HepG2 (cell line): ENCODE data around the gene ULK4. TPM values are rescaled to one million over a fixed set of nuclear protein-coding genes. Genes with fewer than 3 reads are reported as not detected.

Experiments
- ATAC-seq: fragments of 200-7000 bp; cut with Tn5 transposase; 3 replicates; pipeline ENCODE4 v1.9.1; 2020; ENCODE audit warnings: mild to moderate bottlenecking, moderate library complexity
- BruUV-seq: library from RNA; stranded (reverse); fragments of 400-500 nt; replicated peaks from 2 replicates; lab custom pipeline; 2021; lab: Mats Ljungman, UMichigan
- CTCF ChIA-PET: fragments of 300-600 bp; formaldehyde crosslinking; extraction: SDS; loops from one replicate; lab custom pipeline; 2021; ENCODE audit warnings: low total read pairs, inconsistent platforms, low intra/inter-chr PET ratio; lab: Yijun Ruan, JAX
- POLR2A ChIA-PET: fragments of 350-600 bp; sonication (Branson Sonifier 250); formaldehyde crosslinking; loops from one replicate; lab custom pipeline; 2020; ENCODE audit warnings: antibody characterized with exemption, inconsistent platforms; lab: Yijun Ruan, JAX
- DNase-seq: peaks from one replicate; pipeline ENCODE4 v3.0.0-alpha.2; 2015; ENCODE audit warnings: low spot score
- FAIRE-seq: peaks from 3 replicates; lab custom pipeline; 2011; peaks lifted over from hg19 to GRCh38; lab: Jason Lieb, UNC
- H2AFZ ChIP-seq: one replicate; pipeline ENCODE4 v1.6.1; 2011; ENCODE audit warnings: low read length, inconsistent platforms
- H3K27ac ChIP-seq: fragments of 300-600 bp; 3 replicates; pipeline ENCODE4 v1.8.0; 2011; ENCODE audit warnings: mixed run types, mild to moderate bottlenecking, mixed read lengths, low read length, inconsistent platforms; ENCODE audit not compliant: insufficient read depth; ENCODE audit errors: extremely low read length
- H3K27me3 ChIP-seq, 2 experiments: fragments of 200-600 bp in 1 of 2; 2 replicates in 1 of 2; 3 replicates in 1 of 2; pipeline versions ENCODE4 v1.6.0 to v1.8.0; 2011; ENCODE audit warnings: low read length in 2 of 2, mild to moderate bottlenecking in 2 of 2, moderate library complexity in 2 of 2, inconsistent platforms in 1 of 2; ENCODE audit not compliant: insufficient read depth in 2 of 2, control insufficient read depth in 1 of 2
- H3K36me3 ChIP-seq, 2 experiments: fragments of 200-600 bp in 1 of 2; replicated peaks in 1 of 2; 2 replicates in 1 of 2; 3 replicates in 1 of 2; pipeline versions ENCODE4 v1.5.1 to v1.8.0; 2011; ENCODE audit warnings: low read length in 2 of 2, inconsistent platforms in 1 of 2; ENCODE audit not compliant: insufficient read depth in 2 of 2, control insufficient read depth in 1 of 2
- H3K4me1 ChIP-seq: 2 replicates; pipeline ENCODE4 v1.5.1; 2012; ENCODE audit warnings: low read length, inconsistent platforms; ENCODE audit not compliant: insufficient read depth
- H3K4me2 ChIP-seq: 2 replicates; pipeline ENCODE4 v1.6.0; 2011; ENCODE audit warnings: low read depth, low read length, inconsistent platforms
- H3K4me3 ChIP-seq, 3 experiments: fragments of 200-600 bp in 1 of 3; sonication (generic), shearing (Covaris generic) in 1 of 3; replicated peaks in 1 of 3; 2 replicates each; pipeline ENCODE4 v1.5.1; 2011 to 2016; ENCODE audit warnings: low read length in 3 of 3, inconsistent platforms in 2 of 3, low read depth in 2 of 3, mild to moderate bottlenecking in 2 of 3, control low read depth in 1 of 3, mixed read lengths in 1 of 3; ENCODE audit not compliant: insufficient read depth in 1 of 3
- H3K79me2 ChIP-seq: one replicate; pipeline ENCODE4 v1.6.1; 2011; ENCODE audit warnings: low read length, inconsistent platforms; ENCODE audit not compliant: insufficient read depth
- H3K9ac ChIP-seq: 2 replicates; pipeline ENCODE4 v1.6.0; 2011; ENCODE audit warnings: mild to moderate bottlenecking, low read depth, low read length, inconsistent platforms; ENCODE audit not compliant: insufficient read depth
- H3K9me3 ChIP-seq: 2 replicates; pipeline ENCODE4 v1.5.1; 2012; ENCODE audit warnings: mild to moderate bottlenecking, low read length
- H4K20me1 ChIP-seq: 2 replicates; pipeline ENCODE4 v1.6.0; 2011; ENCODE audit warnings: inconsistent platforms, mild to moderate bottlenecking, low read length, moderate library complexity; ENCODE audit not compliant: insufficient read depth
- ARID5B ChIP-seq: IDR thresholded peaks from 2 replicates; pipeline ENCODE4 v1.4.0; 2020; ENCODE audit warnings: mild to moderate bottlenecking, missing genetic modification reagents
- ATF7-NPFF ChIP-seq: sonication (generic); formaldehyde crosslinking; IDR thresholded peaks from 2 replicates; pipeline ENCODE4 v1.8.1; 2023; ENCODE audit warnings: mild to moderate bottlenecking, low read depth, missing genetic modification reagents, moderate library complexity
- CAMTA2 ChIP-seq: sonication (generic); formaldehyde crosslinking; IDR thresholded peaks from 2 replicates; pipeline ENCODE4 v1.4.0; 2020; ENCODE audit warnings: mild to moderate bottlenecking, missing genetic modification reagents, borderline replicate concordance
- EZH2 ChIP-seq: conservative IDR thresholded peaks from 2 replicates; pipeline ENCODE4 v1.6.1; 2012; ENCODE audit warnings: mild to moderate bottlenecking, low read depth, low read length, moderate library complexity
- KDM2A ChIP-seq: sonication (generic); formaldehyde crosslinking; IDR thresholded peaks from 2 replicates; pipeline ENCODE4 v1.4.0; 2020; ENCODE audit warnings: low read depth, missing genetic modification reagents, borderline replicate concordance
- MIER3 ChIP-seq: IDR thresholded peaks from 2 replicates; pipeline ENCODE4 v1.6.1; 2016; ENCODE audit warnings: missing compliant biosample characterization, borderline replicate concordance
- MTA1 ChIP-seq: sonication (generic); formaldehyde crosslinking; IDR thresholded peaks from 2 replicates; pipeline ENCODE4 v1.4.0; 2020; ENCODE audit warnings: missing genetic modification reagents, mild to moderate bottlenecking, borderline replicate concordance
- RARA ChIP-seq: IDR thresholded peaks from 2 replicates; pipeline ENCODE4 v1.6.1; 2016; ENCODE audit warnings: missing genetic modification reagents, missing compliant biosample characterization
- YEATS2 ChIP-seq: sonication (generic); formaldehyde crosslinking; IDR thresholded peaks from 2 replicates; pipeline ENCODE4 v1.4.0; 2020; ENCODE audit warnings: missing genetic modification reagents, borderline replicate concordance
- ZBTB20 ChIP-seq: sonication (generic); formaldehyde crosslinking; IDR thresholded peaks from 2 replicates; pipeline ENCODE4 v1.8.1; 2023; ENCODE audit warnings: missing genetic modification reagents, low read depth, mild to moderate bottlenecking, borderline replicate concordance
- ZBTB38 ChIP-seq: sonication (generic); formaldehyde crosslinking; IDR thresholded peaks from 2 replicates; pipeline ENCODE4 v1.5.1; 2020; ENCODE audit warnings: mild to moderate bottlenecking, missing genetic modification reagents
- ZNF337 ChIP-seq: sonication (generic); formaldehyde crosslinking; IDR thresholded peaks from 2 replicates; pipeline ENCODE4 v1.5.1; 2020; ENCODE audit warnings: missing genetic modification reagents, low read depth, mild to moderate bottlenecking, borderline replicate concordance
- ZNF503 ChIP-seq: sonication (generic); formaldehyde crosslinking; IDR thresholded peaks from 2 replicates; pipeline ENCODE4 v1.4.0; 2020; ENCODE audit warnings: missing genetic modification reagents
- ZNF777 ChIP-seq: sonication (generic); formaldehyde crosslinking; IDR thresholded peaks from 2 replicates; pipeline ENCODE4 v1.4.0; 2020; ENCODE audit warnings: missing genetic modification reagents
- WGBS: methylation state at CpG from one replicate; pipeline ENCODE4 v1.1.6; 2017; ENCODE audit warnings: low lambda C conversion rate; 5-methylcytosine and 5-hydroxymethylcytosine counted together
- in situ Hi-C: cut with HindIII; loops from 2 replicates; pipeline ENCODE4 v1.10.0; 2017; ENCODE audit warnings: low pct_unique_long_range_greater_than_20kb; ENCODE audit not compliant: extremely low pct_ligation_motif_present
- intact Hi-C: fragments of 100-400 bp; cut with micrococcal nuclease; formaldehyde crosslinking; loops from one replicate; pipeline ENCODE4 v1.10.0; 2022; ENCODE audit not compliant: unreplicated experiment
- polyA plus RNA-seq, 8 experiments: library from polyadenylated mRNA; depleted of rRNA in 3 of 8; stranded (reverse) in 7 of 8; unstranded in 1 of 8; fragments of >200 nt; fragmentation: Illumina TruSeq in 4 of 8; extraction: Trizol in 4 of 8; gene quantifications; 2 replicates each; pipeline versions ENCODE4 v1.2.1 to v1.2.3, GENCODE V29; 2011 to 2016; ENCODE audit warnings: low read depth in 4 of 8, missing spikeins in 1 of 8, mixed read lengths in 1 of 8; ENCODE audit not compliant: insufficient read depth in 1 of 8
- total RNA-seq, 5 experiments: library from RNA; depleted of rRNA; stranded (reverse); fragments of >200 nt; fragmentation: Illumina TruSeq; extraction: Trizol; gene quantifications; 2 replicates each; pipeline ENCODE4 v1.2.3, GENCODE V29; 2016; ENCODE audit warnings: low read depth in 1 of 5
- TF ChIP-seq, protein P1 (sequence below): sonication (generic); formaldehyde crosslinking; IDR thresholded peaks from 2 replicates; pipeline ENCODE4 v1.4.0; 2020; ENCODE audit warnings: missing genetic modification reagents, borderline replicate concordance

ULK4 gene
- total and polyA plus RNA-seq, 2 of the 13 experiments (the other 11 are each of a cell fraction or from before 2014, with no cell fraction given): 6.7 to 11.8 TPM

- TF ChIP-seq ZNF337: no peak
- TF ChIP-seq YEATS2: no peak
- TF ChIP-seq ZNF777 (CRISPR knock-in tag): no peak
- no peak for TF ChIP-seq MTA1 (CRISPR knock-in tag)
- no peak for TF ChIP-seq ZBTB20 (CRISPR knock-in tag)
- TF ChIP-seq EZH2: no peak
- TF ChIP-seq RARA (CRISPR knock-in tag): no peak
- TF ChIP-seq ATF7-NPFF (CRISPR knock-in tag): no peak
- TF ChIP-seq CAMTA2 (CRISPR knock-in tag): no peak
- TF ChIP-seq, protein P1, sequence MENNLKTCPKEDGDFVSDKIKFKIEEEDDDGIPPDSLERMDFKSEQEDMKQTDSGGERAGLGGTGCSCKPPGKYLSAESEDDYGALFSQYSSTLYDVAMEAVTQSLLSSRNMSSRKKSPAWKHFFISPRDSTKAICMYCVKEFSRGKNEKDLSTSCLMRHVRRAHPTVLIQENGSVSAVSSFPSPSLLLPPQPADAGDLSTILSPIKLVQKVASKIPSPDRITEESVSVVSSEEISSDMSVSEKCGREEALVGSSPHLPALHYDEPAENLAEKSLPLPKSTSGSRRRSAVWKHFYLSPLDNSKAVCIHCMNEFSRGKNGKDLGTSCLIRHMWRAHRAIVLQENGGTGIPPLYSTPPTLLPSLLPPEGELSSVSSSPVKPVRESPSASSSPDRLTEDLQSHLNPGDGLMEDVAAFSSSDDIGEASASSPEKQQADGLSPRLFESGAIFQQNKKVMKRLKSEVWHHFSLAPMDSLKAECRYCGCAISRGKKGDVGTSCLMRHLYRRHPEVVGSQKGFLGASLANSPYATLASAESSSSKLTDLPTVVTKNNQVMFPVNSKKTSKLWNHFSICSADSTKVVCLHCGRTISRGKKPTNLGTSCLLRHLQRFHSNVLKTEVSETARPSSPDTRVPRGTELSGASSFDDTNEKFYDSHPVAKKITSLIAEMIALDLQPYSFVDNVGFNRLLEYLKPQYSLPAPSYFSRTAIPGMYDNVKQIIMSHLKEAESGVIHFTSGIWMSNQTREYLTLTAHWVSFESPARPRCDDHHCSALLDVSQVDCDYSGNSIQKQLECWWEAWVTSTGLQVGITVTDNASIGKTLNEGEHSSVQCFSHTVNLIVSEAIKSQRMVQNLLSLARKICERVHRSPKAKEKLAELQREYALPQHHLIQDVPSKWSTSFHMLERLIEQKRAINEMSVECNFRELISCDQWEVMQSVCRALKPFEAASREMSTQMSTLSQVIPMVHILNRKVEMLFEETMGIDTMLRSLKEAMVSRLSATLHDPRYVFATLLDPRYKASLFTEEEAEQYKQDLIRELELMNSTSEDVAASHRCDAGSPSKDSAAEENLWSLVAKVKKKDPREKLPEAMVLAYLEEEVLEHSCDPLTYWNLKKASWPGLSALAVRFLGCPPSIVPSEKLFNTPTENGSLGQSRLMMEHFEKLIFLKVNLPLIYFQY (CRISPR knock-in tag): no peak
- no peak for TF ChIP-seq MIER3 (CRISPR knock-in tag)
- TF ChIP-seq ARID5B: no peak
- no peak for TF ChIP-seq ZNF503 (CRISPR knock-in tag)
- TF ChIP-seq ZBTB38: no peak
- no peak for TF ChIP-seq KDM2A
- TF ChIP-seq, all 625 proteins: peak for 0
- no peak overlapping the region for H2AFZ ChIP-seq
- no peak overlapping the region for H3K9ac ChIP-seq
- H3K4me1 ChIP-seq: no peaks in the 10 kb centered on the region
- intact Hi-C loops: no loop called here
- CTCF ChIA-PET: no interaction called here
- no peak for ATAC-seq
- BruUV-seq: no TSS peak
- no peak for FAIRE-seq
- H3K4me2 ChIP-seq: no peak overlapping the region
- WGBS: 20% methylated on average over 1 of the region's 1 CpG
- peaks cover 33% of the 10 kb centered on the region; the same call in 1 of the 2 replicates for H3K9me3 ChIP-seq
- POLR2A ChIA-PET: no interaction called here
- no peaks in the 10 kb centered on the region for H3K79me2 ChIP-seq
- H3K4me3 ChIP-seq: no peak overlapping the region
- no peaks in the 10 kb centered on the region for H3K27me3 ChIP-seq
- no peaks in the 10 kb centered on the region for H4K20me1 ChIP-seq
- in situ Hi-C loops: no loop called here
- no peak overlapping the region for H3K27ac ChIP-seq
- DNase-seq: no peak
- H3K36me3 ChIP-seq: no peaks in the 10 kb centered on the region
These were observed 492.8 kb downstream of the ULK4 start for GRCh38 chr3:41469083-41469482.
